HepG2 (cell line): ENCODE results near the gene PSMG3. TPM values are rescaled to one million over a fixed set of nuclear protein-coding genes. Genes with fewer than 3 reads are reported as not detected.

ENCODE experiments used
- ERF ChIP-seq: IDR thresholded peaks from 2 replicates; pipeline ENCODE4 v1.6.1; 2018; ENCODE audit warnings: missing biosample characterization, missing genetic modification reagents
- FOSL2 ChIP-seq: sonication (generic); formaldehyde crosslinking; IDR thresholded peaks from 2 replicates; pipeline ENCODE4 v1.4.0; 2020; ENCODE audit warnings: missing genetic modification reagents
- HNRNPL ChIP-seq: fragments of 200-400 bp; formaldehyde crosslinking; IDR thresholded peaks from 2 replicates; pipeline ENCODE4 v1.6.1; 2017; ENCODE audit warnings: mild to moderate bottlenecking, low read depth, low read length
- MAF1 ChIP-seq: sonication (generic); formaldehyde crosslinking; IDR thresholded peaks from 2 replicates; pipeline ENCODE4 v1.5.0; 2020; ENCODE audit warnings: missing genetic modification reagents, borderline replicate concordance
- MED13 ChIP-seq: sonication (generic); formaldehyde crosslinking; IDR thresholded peaks from 2 replicates; pipeline ENCODE4 v1.5.0; 2020; ENCODE audit warnings: missing genetic modification reagents
- SAP130 ChIP-seq: IDR thresholded peaks from 2 replicates; pipeline ENCODE4 v1.6.1; 2016; ENCODE audit warnings: low read depth
- STAG1 ChIP-seq: sonication (generic); formaldehyde crosslinking; IDR thresholded peaks from 2 replicates; pipeline ENCODE4 v1.4.0; 2020; ENCODE audit warnings: missing genetic modification reagents
- ZFP41 ChIP-seq: sonication (generic); formaldehyde crosslinking; IDR thresholded peaks from 2 replicates; pipeline ENCODE4 v1.4.0; 2020; ENCODE audit warnings: mild to moderate bottlenecking, missing genetic modification reagents, borderline replicate concordance
- ZMYM3 ChIP-seq: sonication (generic); formaldehyde crosslinking; IDR thresholded peaks from 2 replicates; pipeline ENCODE4 v1.5.1; 2020; ENCODE audit warnings: mild to moderate bottlenecking, missing genetic modification reagents
- ZNF761 ChIP-seq: sonication (generic); formaldehyde crosslinking; conservative IDR thresholded peaks from 2 replicates; pipeline ENCODE4 v1.4.0; 2020; ENCODE audit warnings: mild to moderate bottlenecking, missing genetic modification reagents
- polyA plus RNA-seq, 8 experiments: library from polyadenylated mRNA; depleted of rRNA in 3 of 8; stranded (reverse) in 7 of 8; unstranded in 1 of 8; fragments of >200 nt; fragmentation: Illumina TruSeq in 4 of 8; extraction: Trizol in 4 of 8; gene quantifications; 2 replicates each; pipeline versions ENCODE4 v1.2.1 to v1.2.3, GENCODE V29; 2011 to 2016; ENCODE audit warnings: low read depth in 4 of 8, missing spikeins in 1 of 8, mixed read lengths in 1 of 8; ENCODE audit not compliant: insufficient read depth in 1 of 8
- total RNA-seq, 5 experiments: library from RNA; depleted of rRNA; stranded (reverse); fragments of >200 nt; fragmentation: Illumina TruSeq; extraction: Trizol; gene quantifications; 2 replicates each; pipeline ENCODE4 v1.2.3, GENCODE V29; 2016; ENCODE audit warnings: low read depth in 1 of 5
- TF ChIP-seq, protein P1 (sequence below): sonication (generic); formaldehyde crosslinking; IDR thresholded peaks from one replicate; pipeline ENCODE4 v1.5.1; 2020; ENCODE audit warnings: mild to moderate bottlenecking, missing genetic modification reagents; ENCODE audit errors: not compliant biosample characterization
- TF ChIP-seq, protein P2 (sequence below): IDR thresholded peaks from 2 replicates; pipeline ENCODE4 v1.6.1; 2016; ENCODE audit warnings: missing compliant biosample characterization, missing genetic modification reagents, borderline replicate concordance
- TF ChIP-seq, protein P3 (sequence below), 2 experiments: IDR thresholded peaks; 2 replicates each; pipeline ENCODE4 v1.6.1; 2011 to 2012; ENCODE audit warnings: low read length in 2 of 2, borderline replicate concordance in 1 of 2, low read depth in 1 of 2, mild to moderate bottlenecking in 1 of 2, moderate library complexity in 1 of 2
- TF ChIP-seq, protein P4 (sequence below): sonication (generic); formaldehyde crosslinking; IDR thresholded peaks from 2 replicates; pipeline ENCODE4 v1.8.1; 2023; ENCODE audit warnings: missing genetic modification reagents, mild to moderate bottlenecking, borderline replicate concordance
- TF ChIP-seq, protein P5 (sequence below): sonication (generic); formaldehyde crosslinking; IDR thresholded peaks from 2 replicates; pipeline ENCODE4 v1.9.0; 2021; ENCODE audit warnings: missing genetic modification reagents, mild to moderate bottlenecking, borderline replicate concordance

Gene PSMG3
- total and polyA plus RNA-seq, 2 of the 13 experiments (the other 11 are each of a cell fraction or from before 2014, with no cell fraction given), result 29.6 to 48.4 TPM

DNA sequence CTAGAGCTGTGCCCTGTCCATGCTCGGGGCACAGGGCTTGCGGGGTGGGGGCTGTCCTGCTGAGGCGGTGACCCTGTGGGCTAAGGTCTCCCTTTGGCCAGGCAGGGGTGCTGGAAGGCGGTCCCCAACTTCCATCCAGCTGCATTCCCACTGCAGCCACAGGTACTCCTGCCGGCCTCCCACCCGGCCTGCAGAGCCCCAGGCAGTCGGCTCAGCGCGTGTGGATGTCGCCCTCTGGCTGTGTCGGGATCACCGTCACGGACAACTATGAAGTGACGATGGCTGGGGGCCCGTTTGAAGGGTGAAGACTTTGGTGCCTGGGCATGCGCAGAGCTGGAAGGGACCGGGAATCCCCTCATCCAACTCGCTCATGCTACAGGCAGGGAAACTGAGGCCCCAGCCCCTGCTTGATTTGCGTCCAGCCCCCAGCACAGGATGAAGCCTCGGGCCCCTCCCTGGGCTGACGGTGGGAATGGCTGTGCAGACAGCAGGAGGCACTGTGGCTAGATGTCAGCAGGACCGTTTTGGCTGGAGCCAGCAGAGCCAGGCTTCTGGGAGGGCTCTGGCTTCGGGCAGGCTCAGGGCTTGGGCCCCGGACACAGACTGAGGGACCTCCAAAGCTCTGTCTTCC is 11.5 kb downstream of the PSMG3 start (continued):
- TF ChIP-seq, protein P1, sequence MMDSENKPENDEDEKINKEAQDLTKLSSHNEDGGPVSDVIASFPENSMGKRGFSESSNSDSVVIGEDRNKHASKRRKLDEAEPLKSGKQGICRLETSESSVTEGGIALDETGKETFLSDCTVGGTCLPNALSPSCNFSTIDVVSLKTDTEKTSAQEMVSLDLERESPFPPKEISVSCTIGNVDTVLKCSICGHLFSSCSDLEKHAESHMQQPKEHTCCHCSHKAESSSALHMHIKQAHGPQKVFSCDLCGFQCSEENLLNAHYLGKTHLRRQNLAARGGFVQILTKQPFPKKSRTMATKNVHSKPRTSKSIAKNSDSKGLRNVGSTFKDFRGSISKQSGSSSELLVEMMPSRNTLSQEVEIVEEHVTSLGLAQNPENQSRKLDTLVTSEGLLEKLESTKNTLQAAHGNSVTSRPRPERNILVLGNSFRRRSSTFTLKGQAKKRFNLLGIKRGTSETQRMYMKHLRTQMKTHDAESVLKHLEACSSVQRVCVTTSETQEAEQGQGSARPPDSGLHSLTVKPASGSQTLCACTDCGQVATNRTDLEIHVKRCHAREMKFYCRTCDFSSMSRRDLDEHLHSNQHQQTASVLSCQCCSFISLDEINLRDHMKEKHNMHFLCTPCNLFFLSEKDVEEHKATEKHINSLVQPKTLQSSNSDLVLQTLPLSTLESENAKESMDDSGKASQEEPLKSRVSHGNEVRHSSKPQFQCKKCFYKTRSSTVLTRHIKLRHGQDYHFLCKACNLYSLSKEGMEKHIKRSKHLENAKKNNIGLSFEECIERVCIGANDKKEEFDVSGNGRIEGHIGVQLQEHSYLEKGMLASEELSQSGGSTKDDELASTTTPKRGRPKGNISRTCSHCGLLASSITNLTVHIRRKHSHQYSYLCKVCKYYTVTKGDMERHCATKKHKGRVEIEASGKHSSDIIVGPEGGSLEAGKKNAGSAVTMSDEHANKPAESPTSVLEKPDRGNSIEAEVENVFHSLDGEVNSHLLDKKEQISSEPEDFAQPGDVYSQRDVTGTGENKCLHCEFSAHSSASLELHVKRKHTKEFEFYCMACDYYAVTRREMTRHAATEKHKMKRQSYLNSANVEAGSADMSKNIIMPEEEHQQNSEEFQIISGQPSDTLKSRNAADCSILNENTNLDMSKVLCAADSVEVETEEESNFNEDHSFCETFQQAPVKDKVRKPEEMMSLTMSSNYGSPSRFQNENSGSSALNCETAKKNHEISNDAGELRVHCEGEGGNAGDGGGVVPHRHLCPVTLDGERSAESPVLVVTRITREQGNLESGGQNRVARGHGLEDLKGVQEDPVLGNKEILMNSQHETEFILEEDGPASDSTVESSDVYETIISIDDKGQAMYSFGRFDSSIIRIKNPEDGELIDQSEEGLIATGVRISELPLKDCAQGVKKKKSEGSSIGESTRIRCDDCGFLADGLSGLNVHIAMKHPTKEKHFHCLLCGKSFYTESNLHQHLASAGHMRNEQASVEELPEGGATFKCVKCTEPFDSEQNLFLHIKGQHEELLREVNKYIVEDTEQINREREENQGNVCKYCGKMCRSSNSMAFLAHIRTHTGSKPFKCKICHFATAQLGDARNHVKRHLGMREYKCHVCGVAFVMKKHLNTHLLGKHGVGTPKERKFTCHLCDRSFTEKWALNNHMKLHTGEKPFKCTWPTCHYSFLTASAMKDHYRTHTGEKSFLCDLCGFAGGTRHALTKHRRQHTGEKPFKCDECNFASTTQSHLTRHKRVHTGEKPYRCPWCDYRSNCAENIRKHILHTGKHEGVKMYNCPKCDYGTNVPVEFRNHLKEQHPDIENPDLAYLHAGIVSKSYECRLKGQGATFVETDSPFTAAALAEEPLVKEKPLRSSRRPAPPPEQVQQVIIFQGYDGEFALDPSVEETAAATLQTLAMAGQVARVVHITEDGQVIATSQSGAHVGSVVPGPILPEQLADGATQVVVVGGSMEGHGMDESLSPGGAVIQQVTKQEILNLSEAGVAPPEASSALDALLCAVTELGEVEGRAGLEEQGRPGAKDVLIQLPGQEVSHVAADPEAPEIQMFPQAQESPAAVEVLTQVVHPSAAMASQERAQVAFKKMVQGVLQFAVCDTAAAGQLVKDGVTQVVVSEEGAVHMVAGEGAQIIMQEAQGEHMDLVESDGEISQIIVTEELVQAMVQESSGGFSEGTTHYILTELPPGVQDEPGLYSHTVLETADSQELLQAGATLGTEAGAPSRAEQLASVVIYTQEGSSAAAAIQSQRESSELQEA (CRISPR knock-in tag), result peak; percentile 73
- TF ChIP-seq ERF (peak; percentile 36; the same call in 1 of the 2 replicates), MED13 (no peak), STAG1 (CRISPR knock-in tag) (peak; percentile 89), HNRNPL (0 out of 2 replicates have a peak, but pooled peaks have one; percentile 19), ZFP41 (CRISPR knock-in tag) (no peak), ZNF761 (no peak), SAP130 (peak; percentile 59), ZMYM3 (CRISPR knock-in tag) (peak; percentile 92), MAF1 (CRISPR knock-in tag) (no peak), FOSL2 (CRISPR knock-in tag) (peak; percentile 48; the same call in 1 of the 2 replicates)
- TF ChIP-seq, protein P2, sequence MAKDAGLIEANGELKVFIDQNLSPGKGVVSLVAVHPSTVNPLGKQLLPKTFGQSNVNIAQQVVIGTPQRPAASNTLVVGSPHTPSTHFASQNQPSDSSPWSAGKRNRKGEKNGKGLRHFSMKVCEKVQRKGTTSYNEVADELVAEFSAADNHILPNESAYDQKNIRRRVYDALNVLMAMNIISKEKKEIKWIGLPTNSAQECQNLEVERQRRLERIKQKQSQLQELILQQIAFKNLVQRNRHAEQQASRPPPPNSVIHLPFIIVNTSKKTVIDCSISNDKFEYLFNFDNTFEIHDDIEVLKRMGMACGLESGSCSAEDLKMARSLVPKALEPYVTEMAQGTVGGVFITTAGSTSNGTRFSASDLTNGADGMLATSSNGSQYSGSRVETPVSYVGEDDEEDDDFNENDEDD (CRISPR knock-in tag), result no peak
- TF ChIP-seq, protein P3, sequence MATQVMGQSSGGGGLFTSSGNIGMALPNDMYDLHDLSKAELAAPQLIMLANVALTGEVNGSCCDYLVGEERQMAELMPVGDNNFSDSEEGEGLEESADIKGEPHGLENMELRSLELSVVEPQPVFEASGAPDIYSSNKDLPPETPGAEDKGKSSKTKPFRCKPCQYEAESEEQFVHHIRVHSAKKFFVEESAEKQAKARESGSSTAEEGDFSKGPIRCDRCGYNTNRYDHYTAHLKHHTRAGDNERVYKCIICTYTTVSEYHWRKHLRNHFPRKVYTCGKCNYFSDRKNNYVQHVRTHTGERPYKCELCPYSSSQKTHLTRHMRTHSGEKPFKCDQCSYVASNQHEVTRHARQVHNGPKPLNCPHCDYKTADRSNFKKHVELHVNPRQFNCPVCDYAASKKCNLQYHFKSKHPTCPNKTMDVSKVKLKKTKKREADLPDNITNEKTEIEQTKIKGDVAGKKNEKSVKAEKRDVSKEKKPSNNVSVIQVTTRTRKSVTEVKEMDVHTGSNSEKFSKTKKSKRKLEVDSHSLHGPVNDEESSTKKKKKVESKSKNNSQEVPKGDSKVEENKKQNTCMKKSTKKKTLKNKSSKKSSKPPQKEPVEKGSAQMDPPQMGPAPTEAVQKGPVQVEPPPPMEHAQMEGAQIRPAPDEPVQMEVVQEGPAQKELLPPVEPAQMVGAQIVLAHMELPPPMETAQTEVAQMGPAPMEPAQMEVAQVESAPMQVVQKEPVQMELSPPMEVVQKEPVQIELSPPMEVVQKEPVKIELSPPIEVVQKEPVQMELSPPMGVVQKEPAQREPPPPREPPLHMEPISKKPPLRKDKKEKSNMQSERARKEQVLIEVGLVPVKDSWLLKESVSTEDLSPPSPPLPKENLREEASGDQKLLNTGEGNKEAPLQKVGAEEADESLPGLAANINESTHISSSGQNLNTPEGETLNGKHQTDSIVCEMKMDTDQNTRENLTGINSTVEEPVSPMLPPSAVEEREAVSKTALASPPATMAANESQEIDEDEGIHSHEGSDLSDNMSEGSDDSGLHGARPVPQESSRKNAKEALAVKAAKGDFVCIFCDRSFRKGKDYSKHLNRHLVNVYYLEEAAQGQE (IDR thresholded peaks at IDR 0.05; ENCODE audit: borderline replicate concordance in 1 of 2, low read depth in 1 of 2, low read length in 2 of 2), result no peak
- TF ChIP-seq, protein P4, sequence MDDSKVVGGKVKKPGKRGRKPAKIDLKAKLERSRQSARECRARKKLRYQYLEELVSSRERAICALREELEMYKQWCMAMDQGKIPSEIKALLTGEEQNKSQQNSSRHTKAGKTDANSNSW (CRISPR knock-in tag), result no peak
- TF ChIP-seq, protein P5, sequence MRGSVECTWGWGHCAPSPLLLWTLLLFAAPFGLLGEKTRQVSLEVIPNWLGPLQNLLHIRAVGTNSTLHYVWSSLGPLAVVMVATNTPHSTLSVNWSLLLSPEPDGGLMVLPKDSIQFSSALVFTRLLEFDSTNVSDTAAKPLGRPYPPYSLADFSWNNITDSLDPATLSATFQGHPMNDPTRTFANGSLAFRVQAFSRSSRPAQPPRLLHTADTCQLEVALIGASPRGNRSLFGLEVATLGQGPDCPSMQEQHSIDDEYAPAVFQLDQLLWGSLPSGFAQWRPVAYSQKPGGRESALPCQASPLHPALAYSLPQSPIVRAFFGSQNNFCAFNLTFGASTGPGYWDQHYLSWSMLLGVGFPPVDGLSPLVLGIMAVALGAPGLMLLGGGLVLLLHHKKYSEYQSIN (CRISPR knock-in tag), result no peak
